ENCODE measurements around the gene N4BP2.
A peak's percentile ranks its signal among the peaks of the same experiment; 100 is the strongest.

Gene N4BP2

GRCh38 chr4:40186665-40187014, 130.0 kb downstream of the N4BP2 start:
- H3K4me3 ChIP-seq, result no peak overlapping the region
- no peaks in the 10 kb centered on the region for H3K27me3 ChIP-seq
- peaks cover 56% of the 10 kb centered on the region for H3K4me1 ChIP-seq
- no peaks in the 10 kb centered on the region for H3K36me3 ChIP-seq
- no peak for TF ChIP-seq Cebpa-rat (IDR thresholded peaks at IDR 0.05)
- peak overlapping the region; percentile 72 for H3K4me2 ChIP-seq
- no peaks in the 10 kb centered on the region for H3K9me3 ChIP-seq
- peak overlapping the region; percentile 46; the same call in 1 of the 2 replicates for H3K27ac ChIP-seq
- H4K20me1 ChIP-seq, result no peaks in the 10 kb centered on the region
- H3K9ac ChIP-seq, result no peak overlapping the region

GRCh38 chr4:40187386-40187906, 130.8 kb downstream of the N4BP2 start:
- Histone ChIP-seq H3K27me3 (no peaks in the 10 kb centered on the region), H3K4me1 (peaks cover 56% of the 10 kb centered on the region), H3K4me3 (no peak overlapping the region), H3K4me2 (no peak overlapping the region), H4K20me1 (no peaks in the 10 kb centered on the region), H3K36me3 (no peaks in the 10 kb centered on the region), H3K27ac (no peak overlapping the region), H3K9ac (no peak overlapping the region), H3K9me3 (no peaks in the 10 kb centered on the region)
- TF ChIP-seq Cebpa-rat (IDR thresholded peaks at IDR 0.05), result no peak

- Histone ChIP-seq H3K9ac (no peak overlapping the region), H4K20me1 (no peaks in the 10 kb centered on the region), H3K4me1 (peaks cover 65% of the 10 kb centered on the region), H3K36me3 (no peaks in the 10 kb centered on the region), H3K4me3 (no peak overlapping the region), H3K9me3 (no peaks in the 10 kb centered on the region), H3K27me3 (no peaks in the 10 kb centered on the region), H3K4me2 (no peak overlapping the region), H3K27ac (no peak overlapping the region)
- no peak for TF ChIP-seq Cebpa-rat (IDR thresholded peaks at IDR 0.05)
Measured at GRCh38 chr4:40190019-40190418, 133.4 kb downstream of the N4BP2 start.

DNA sequence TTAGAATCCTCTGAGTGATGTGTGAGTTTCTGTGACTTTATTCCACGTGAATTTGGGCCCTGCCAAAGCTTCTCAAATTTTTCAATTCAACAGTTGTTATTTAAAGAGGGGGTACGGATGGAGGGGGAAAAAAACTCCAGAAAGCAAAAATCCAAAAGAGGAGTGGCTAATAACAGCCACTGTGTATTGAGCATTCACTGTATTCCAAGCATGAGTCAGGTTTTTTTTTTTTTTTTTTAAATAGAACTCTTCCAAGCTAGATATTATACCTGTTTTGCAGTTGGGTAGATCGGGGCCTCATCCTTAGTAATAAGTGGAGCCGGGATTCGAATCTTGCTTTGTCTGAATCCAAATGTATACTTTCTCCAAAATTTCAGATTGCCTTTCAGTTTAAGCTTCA, 133.8 kb downstream of the N4BP2 start:
- Histone ChIP-seq H3K27me3 (no peaks in the 10 kb centered on the region), H3K4me1 (peaks cover 67% of the 10 kb centered on the region), H4K20me1 (no peaks in the 10 kb centered on the region), H3K4me2 (0 out of 2 replicates have a peak overlapping the region, but pooled peaks have one; percentile 97), H3K27ac (no peak overlapping the region), H3K9me3 (no peaks in the 10 kb centered on the region), H3K4me3 (no peak overlapping the region), H3K9ac (no peak overlapping the region), H3K36me3 (no peaks in the 10 kb centered on the region)
- TF ChIP-seq Cebpa-rat (IDR thresholded peaks at IDR 0.05), result no peak

- no peak for TF ChIP-seq Cebpa-rat (IDR thresholded peaks at IDR 0.05)
- Histone ChIP-seq H3K4me2 (peak overlapping the region; percentile 97), H3K4me1 (peaks cover 67% of the 10 kb centered on the region), H3K27ac (no peak overlapping the region), H4K20me1 (no peaks in the 10 kb centered on the region), H3K4me3 (no peak overlapping the region), H3K36me3 (no peaks in the 10 kb centered on the region), H3K27me3 (no peaks in the 10 kb centered on the region), H3K9me3 (no peaks in the 10 kb centered on the region), H3K9ac (no peak overlapping the region)
Measured at GRCh38 chr4:40190880-40191815, 134.5 kb downstream of the N4BP2 start.

- H4K20me1 ChIP-seq, result no peaks in the 10 kb centered on the region
- H3K4me3 ChIP-seq, result peak overlapping the region; percentile 48
- no peaks in the 10 kb centered on the region for H3K27me3 ChIP-seq
- H3K36me3 ChIP-seq, result no peaks in the 10 kb centered on the region
- H3K9me3 ChIP-seq, result no peaks in the 10 kb centered on the region
- no peak for TF ChIP-seq Cebpa-rat (IDR thresholded peaks at IDR 0.05)
- H3K27ac ChIP-seq, result peak overlapping the region; percentile 82
- peak overlapping the region; percentile 97 for H3K4me2 ChIP-seq
- H3K4me1 ChIP-seq, result peaks cover 63% of the 10 kb centered on the region
- peak overlapping the region; percentile 66 for H3K9ac ChIP-seq
Measured at GRCh38 chr4:40192114-40193015, 135.7 kb downstream of the N4BP2 start.

DNA sequence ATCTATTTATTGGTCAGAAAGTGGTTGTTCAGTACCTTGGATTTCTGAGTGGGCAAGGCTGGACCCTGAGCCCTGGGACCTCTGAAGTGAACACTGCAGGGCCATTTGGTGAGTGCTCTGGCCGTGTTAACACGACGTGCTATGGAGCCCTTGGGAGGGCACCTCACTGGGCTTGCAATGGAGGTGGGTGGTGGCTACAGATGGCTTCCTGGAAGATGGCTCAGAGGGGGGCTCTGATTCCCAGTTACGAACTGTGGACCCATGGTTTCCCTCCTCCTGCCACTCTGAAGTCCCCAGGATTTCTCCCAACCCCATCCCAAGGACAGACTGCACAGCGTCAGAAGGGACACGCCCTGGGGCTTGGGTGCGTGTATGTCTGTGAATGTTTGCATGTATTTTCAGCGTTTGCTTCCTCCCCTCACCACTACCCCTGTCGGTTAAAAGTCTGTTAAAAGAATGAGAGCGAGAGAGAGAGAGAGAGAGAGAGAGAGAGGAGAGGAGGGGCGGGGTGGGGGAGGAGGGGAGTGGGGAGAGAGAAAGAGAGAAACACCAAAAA, 136.4 kb downstream of the N4BP2 start:
- Histone ChIP-seq H3K4me3 (peak overlapping the region; percentile 48), H3K9me3 (no peaks in the 10 kb centered on the region), H4K20me1 (0 out of 2 replicates have a peak, but pooled peaks cover under 1% of the 10 kb centered on the region), H3K9ac (peak overlapping the region; percentile 66), H3K27me3 (no peaks in the 10 kb centered on the region), H3K27ac (peak overlapping the region; percentile 82), H3K36me3 (no peaks in the 10 kb centered on the region), H3K4me2 (peak overlapping the region; percentile 97), H3K4me1 (peaks cover 65% of the 10 kb centered on the region)
- no peak for TF ChIP-seq Cebpa-rat (IDR thresholded peaks at IDR 0.05)

- Histone ChIP-seq H3K27me3 (no peaks in the 10 kb centered on the region), H3K4me1 (peaks cover 70% of the 10 kb centered on the region), H3K9ac (peak overlapping the region; percentile 57), H3K27ac (peak overlapping the region; percentile 81), H3K4me2 (peak overlapping the region; percentile 97), H3K4me3 (peak overlapping the region; percentile 36), H4K20me1 (peaks cover 5% of the 10 kb centered on the region; the same call in 1 of the 2 replicates), H3K9me3 (no peaks in the 10 kb centered on the region), H3K36me3 (no peaks in the 10 kb centered on the region)
- TF ChIP-seq Cebpa-rat (IDR thresholded peaks at IDR 0.05), result no peak
Measured at GRCh38 chr4:40193578-40193977, 136.9 kb downstream of the N4BP2 start.

- Histone ChIP-seq H3K9me3 (no peaks in the 10 kb centered on the region), H3K4me1 (peaks cover 81% of the 10 kb centered on the region), H3K9ac (peak overlapping the region; percentile 54), H3K4me3 (no peak overlapping the region), H3K36me3 (no peaks in the 10 kb centered on the region), H3K27me3 (no peaks in the 10 kb centered on the region), H4K20me1 (peaks cover 16% of the 10 kb centered on the region), H3K4me2 (peak overlapping the region; percentile 97), H3K27ac (peak overlapping the region; percentile 81)
- no peak for TF ChIP-seq Cebpa-rat (IDR thresholded peaks at IDR 0.05)
Measured at GRCh38 chr4:40194602-40195161, 138.0 kb downstream of the N4BP2 start.

All from BLaER1 (cell line).